WTC11 (cell line): ENCODE results near the gene EYS.

ENCODE experiments used
- CBFB ChIP-seq: sonication (generic); formaldehyde crosslinking; IDR thresholded peaks from 2 replicates; pipeline ENCODE4 v1.8.1; 2022; ENCODE audit warnings: mild to moderate bottlenecking, low read depth, missing genetic modification reagents
- CREB1 ChIP-seq: sonication (generic); formaldehyde crosslinking; IDR thresholded peaks from 2 replicates; pipeline ENCODE4 v1.8.0; 2023; ENCODE audit warnings: mild to moderate bottlenecking, missing genetic modification reagents
- CTCF ChIP-seq: fragments of 200-600 bp; IDR thresholded peaks from 2 replicates; pipeline ENCODE4 v1.8.0; 2022; ENCODE audit warnings: antibody characterized with exemption
- HMGA2 ChIP-seq: fragments of 250-450 bp; sonication (Bioruptor Pico); IDR thresholded peaks from 2 replicates; pipeline ENCODE4 v1.4.0; 2021; ENCODE audit warnings: mild to moderate bottlenecking, moderate library complexity
- IRF1 ChIP-seq: sonication (generic); formaldehyde crosslinking; IDR thresholded peaks from 2 replicates; pipeline ENCODE4 v1.8.0; 2023; ENCODE audit warnings: missing genetic modification reagents
- JUN ChIP-seq: sonication (generic); formaldehyde crosslinking; IDR thresholded peaks from 2 replicates; pipeline ENCODE4 v1.8.0; 2023; ENCODE audit warnings: mild to moderate bottlenecking, missing genetic modification reagents
- NR2C2 ChIP-seq: sonication (generic); formaldehyde crosslinking; IDR thresholded peaks from 2 replicates; pipeline ENCODE4 v1.8.0; 2022; ENCODE audit warnings: mild to moderate bottlenecking, missing genetic modification reagents
- TEAD4 ChIP-seq: sonication (generic); formaldehyde crosslinking; IDR thresholded peaks from 2 replicates; pipeline ENCODE4 v1.8.0; 2022; ENCODE audit warnings: mild to moderate bottlenecking, missing genetic modification reagents
- ZBTB21 ChIP-seq: sonication (generic); formaldehyde crosslinking; IDR thresholded peaks from 2 replicates; pipeline ENCODE4 v1.8.1; 2023; ENCODE audit warnings: mild to moderate bottlenecking, missing genetic modification reagents, borderline replicate concordance
- ZNF512 ChIP-seq: sonication (generic); formaldehyde crosslinking; IDR thresholded peaks from 2 replicates; pipeline ENCODE4 v1.8.1; 2022; ENCODE audit warnings: missing genetic modification reagents, borderline replicate concordance

DNA sequence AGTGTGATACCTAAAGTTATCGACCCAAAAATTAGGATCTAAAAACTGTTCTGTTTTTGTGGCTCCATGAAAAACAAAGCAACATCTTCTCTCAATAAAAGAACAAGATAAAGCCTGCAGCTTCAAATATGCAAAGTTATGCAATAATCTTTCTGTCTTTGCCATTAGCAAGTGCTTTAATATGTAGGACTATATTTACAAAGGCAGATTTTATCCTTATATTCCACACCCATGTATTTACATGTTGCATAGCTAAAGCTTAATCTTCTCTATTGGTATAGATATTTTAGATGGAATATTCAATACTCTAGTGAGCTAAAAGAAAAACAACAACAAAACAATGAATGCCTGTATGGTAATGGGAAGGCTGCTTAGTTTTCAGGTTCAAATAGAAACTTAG lies 1443.2 kb downstream of the EYS start:
- TF ChIP-seq CREB1 (CRISPR knock-in tag) = no peak
- TF ChIP-seq CTCF = no peak
- TF ChIP-seq ZNF512 = no peak
- no peak for TF ChIP-seq CBFB (CRISPR knock-in tag)
- TF ChIP-seq NR2C2 (CRISPR knock-in tag) = no peak
- no peak for TF ChIP-seq IRF1 (CRISPR knock-in tag)
- no peak for TF ChIP-seq ZBTB21 (CRISPR knock-in tag)
- no peak for TF ChIP-seq JUN (CRISPR knock-in tag)
- no peak for TF ChIP-seq TEAD4 (CRISPR knock-in tag)
- no peak for TF ChIP-seq HMGA2 (CRISPR knock-in tag)
